Measurements from ENCODE around the gene MLXIPL. TPM values are rescaled to one million over a fixed set of nuclear protein-coding genes. Genes with fewer than 3 reads are reported as not detected.

The MLXIPL gene
- total and polyA plus RNA-seq, 7 donors, result 1.6 to 15.0 (median 7.2) TPM

GRCh38 chr7:73602721-73603651 lies 21.3 kb downstream of the MLXIPL start:
- Histone ChIP-seq H3K27me3 (peaks cover 0 to 15% (median 8%) of the 10 kb centered on the region in 3 donors), H3K9me3 (no peaks in the 10 kb centered on the region), H3K36me3 (no peaks in the 10 kb centered on the region), H3K27ac (no peak overlapping the region), H3K4me3 (no peak overlapping the region), H3K4me1 (peaks cover 0 to 6% (median 3%) of the 10 kb centered on the region in 4 donors)
- DNase-seq, result no peak
- intact Hi-C loops (cut with DNase I), result no loop called here
- 31 to 67% methylated on average over 22 of the region's 22 CpGs for WGBS, 2 donors
- TF ChIP-seq POLR2A (IDR thresholded peaks at IDR 0.05) (no peak), CTCF (IDR thresholded peaks at IDR 0.05) (no peak), POLR2AphosphoS5 (IDR thresholded peaks at IDR 0.05) (no peak), EP300 (IDR thresholded peaks at IDR 0.05) (no peak)

- Histone ChIP-seq H3K4me1 (no peaks in the 10 kb centered on the region), H3K36me3 (no peaks in the 10 kb centered on the region), H3K9me3 (no peaks in the 10 kb centered on the region), H3K27me3 (peaks cover 0 to 7% (median 0%) of the 10 kb centered on the region in 3 donors), H3K4me3 (no peak overlapping the region), H3K27ac (no peak overlapping the region)
- intact Hi-C loops (cut with DNase I), result no loop called here
- WGBS, 2 donors, result 25 to 61% methylated on average over 7 of the region's 7 CpGs
- TF ChIP-seq POLR2A (IDR thresholded peaks at IDR 0.05) (no peak), EP300 (IDR thresholded peaks at IDR 0.05) (no peak), POLR2AphosphoS5 (IDR thresholded peaks at IDR 0.05) (no peak), CTCF (IDR thresholded peaks at IDR 0.05) (no peak)
- no peak for DNase-seq
These were observed 24.4 kb downstream of the MLXIPL start for GRCh38 chr7:73599916-73600315.

- H3K4me1 ChIP-seq, result no peaks in the 10 kb centered on the region
- TF ChIP-seq EP300 (IDR thresholded peaks at IDR 0.05) (no peak), POLR2AphosphoS5 (IDR thresholded peaks at IDR 0.05) (no peak), CTCF (IDR thresholded peaks at IDR 0.05) (no peak), POLR2A (IDR thresholded peaks at IDR 0.05) (no peak)
- no peak overlapping the region for H3K4me3 ChIP-seq
- no peak for DNase-seq
- no peaks in the 10 kb centered on the region for H3K9me3 ChIP-seq
- 69 to 77% methylated on average over 13 of the region's 13 CpGs for WGBS, 2 donors
- intact Hi-C loops (cut with DNase I), result no loop called here
- H3K27ac ChIP-seq, result no peak overlapping the region
- H3K27me3 ChIP-seq, result peaks cover 0 to 7% (median 0%) of the 10 kb centered on the region in 3 donors
- H3K36me3 ChIP-seq, result no peaks in the 10 kb centered on the region
These were observed 25.0 kb downstream of the MLXIPL start for GRCh38 chr7:73599151-73599882.

- DNase-seq, result no peak
- Histone ChIP-seq H3K36me3 (no peaks in the 10 kb centered on the region), H3K4me3 (no peak overlapping the region), H3K4me1 (no peaks in the 10 kb centered on the region), H3K27me3 (peaks cover 0 to 7% (median 0%) of the 10 kb centered on the region in 3 donors), H3K27ac (no peak overlapping the region), H3K9me3 (no peaks in the 10 kb centered on the region)
- intact Hi-C loops (cut with DNase I), result no loop called here
- TF ChIP-seq POLR2AphosphoS5 (IDR thresholded peaks at IDR 0.05) (no peak), POLR2A (IDR thresholded peaks at IDR 0.05) (no peak), EP300 (IDR thresholded peaks at IDR 0.05) (no peak), CTCF (IDR thresholded peaks at IDR 0.05) (no peak)
- WGBS, 2 donors, result 90 to 91% methylated on average over 5 of the region's 5 CpGs
These were observed 26.1 kb downstream of the MLXIPL start for GRCh38 chr7:73597978-73598782.
